HG03558 (cell line): ENCODE data around the gene MPRIP.
"Not testable (repeated sequence)": the region's sequence is repeated elsewhere in the genome, so short reads cannot be mapped to it uniquely, and the experiment has no call there.

Experiments used
- ATAC-seq: cut with Tn5 transposase; IDR thresholded peaks from one replicate; pipeline ENCODE4 v1.9.1; 2021; ENCODE audit warnings: moderate number of reproducible peaks; ENCODE audit not compliant: unreplicated experiment; ENCODE audit errors: extremely low read depth

The MPRIP gene

DNA sequence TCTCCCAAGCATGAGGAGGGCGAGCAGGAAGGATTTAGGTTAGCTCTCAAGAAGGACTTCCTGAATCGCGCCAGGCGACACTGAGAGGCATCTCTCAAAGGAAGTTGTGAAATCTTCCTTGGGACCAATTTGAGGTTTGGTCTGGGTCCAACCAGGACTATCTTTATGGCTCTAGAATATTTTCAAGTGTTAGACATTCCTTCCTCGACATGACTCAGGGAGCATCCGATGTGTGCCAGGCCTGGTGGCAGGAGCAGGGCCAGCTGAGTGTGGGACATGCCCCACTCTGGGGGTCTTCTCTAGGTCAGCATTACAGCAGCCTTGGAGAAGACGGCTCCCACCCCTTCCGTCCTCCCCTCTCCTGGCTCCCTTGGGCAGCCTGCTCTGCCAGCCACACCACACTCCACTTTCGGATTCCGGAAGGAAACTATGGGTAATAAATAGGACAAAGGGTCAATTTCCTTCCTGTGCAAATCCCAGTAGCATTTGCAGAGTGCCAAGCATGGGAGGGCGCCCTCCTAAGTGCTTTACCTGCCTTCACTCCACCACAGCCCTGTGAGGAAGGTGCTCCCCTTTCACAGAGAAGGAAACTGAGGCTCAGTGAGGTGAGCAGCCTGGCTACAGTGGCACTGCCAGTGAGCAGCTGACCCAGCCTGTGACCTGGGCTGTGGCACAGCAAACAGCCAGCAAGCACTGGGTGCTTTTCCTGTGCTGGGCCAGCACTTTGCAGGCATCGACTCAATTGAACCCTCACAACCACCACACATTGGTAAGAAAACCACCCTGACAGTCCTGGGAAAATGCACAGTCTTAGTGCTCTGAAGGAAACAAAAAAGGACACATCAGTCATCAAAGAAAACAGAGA, 31.0 kb upstream of the MPRIP start:
- ATAC-seq, result not testable (repeated sequence)

DNA sequence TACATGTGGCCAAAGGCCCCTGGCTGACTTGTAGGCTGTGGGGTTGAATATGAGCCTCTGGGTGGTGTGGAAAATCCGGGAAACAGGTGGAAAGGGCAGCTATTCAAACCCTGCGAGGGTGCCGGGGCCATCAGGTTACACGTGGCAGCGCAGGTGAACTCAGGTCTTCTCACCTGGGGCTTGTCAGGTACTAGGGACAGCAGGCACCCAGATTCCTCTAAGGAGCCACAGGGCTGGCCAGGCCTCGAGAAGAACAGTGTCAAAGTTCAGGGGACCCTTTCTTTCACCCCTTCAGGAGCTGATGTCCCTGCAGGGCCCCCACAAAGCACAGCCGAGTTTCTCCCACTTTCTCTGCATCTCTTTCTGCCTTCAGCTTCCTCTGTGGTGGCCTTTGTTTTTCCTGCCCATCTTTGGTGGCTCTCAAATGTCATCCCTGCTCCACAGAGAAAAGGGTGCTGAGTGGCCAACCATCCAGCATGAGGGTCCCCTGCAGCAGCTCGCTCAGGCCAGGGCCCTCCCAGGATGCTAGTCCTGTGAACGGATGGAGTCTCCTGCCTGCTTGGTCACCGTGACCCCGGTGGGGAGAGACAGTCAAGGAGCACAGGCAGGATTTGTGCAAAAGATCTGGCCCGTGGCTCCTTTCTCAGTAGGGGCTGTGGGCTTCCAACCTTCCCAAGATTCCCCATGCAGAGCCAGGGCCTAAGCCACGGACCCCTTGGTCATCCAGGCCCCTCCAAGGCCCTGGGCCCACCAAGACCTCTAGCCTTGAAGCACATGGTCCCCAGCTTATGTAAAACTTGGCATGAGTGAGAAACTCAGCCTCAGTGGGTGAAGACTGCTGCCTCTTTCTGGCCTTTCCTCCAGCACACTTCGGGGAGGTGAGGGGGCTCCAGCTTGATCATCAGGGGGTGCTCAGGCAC, 28.2 kb upstream of the MPRIP start:
- ATAC-seq, result not testable (repeated sequence)

GRCh38 chr17:17014748-17015124, 27.5 kb upstream of the MPRIP start:
- ATAC-seq, result not testable (repeated sequence)

GRCh38 chr17:17015230-17015629, 27.0 kb upstream of the MPRIP start:
- ATAC-seq, result no peak

DNA sequence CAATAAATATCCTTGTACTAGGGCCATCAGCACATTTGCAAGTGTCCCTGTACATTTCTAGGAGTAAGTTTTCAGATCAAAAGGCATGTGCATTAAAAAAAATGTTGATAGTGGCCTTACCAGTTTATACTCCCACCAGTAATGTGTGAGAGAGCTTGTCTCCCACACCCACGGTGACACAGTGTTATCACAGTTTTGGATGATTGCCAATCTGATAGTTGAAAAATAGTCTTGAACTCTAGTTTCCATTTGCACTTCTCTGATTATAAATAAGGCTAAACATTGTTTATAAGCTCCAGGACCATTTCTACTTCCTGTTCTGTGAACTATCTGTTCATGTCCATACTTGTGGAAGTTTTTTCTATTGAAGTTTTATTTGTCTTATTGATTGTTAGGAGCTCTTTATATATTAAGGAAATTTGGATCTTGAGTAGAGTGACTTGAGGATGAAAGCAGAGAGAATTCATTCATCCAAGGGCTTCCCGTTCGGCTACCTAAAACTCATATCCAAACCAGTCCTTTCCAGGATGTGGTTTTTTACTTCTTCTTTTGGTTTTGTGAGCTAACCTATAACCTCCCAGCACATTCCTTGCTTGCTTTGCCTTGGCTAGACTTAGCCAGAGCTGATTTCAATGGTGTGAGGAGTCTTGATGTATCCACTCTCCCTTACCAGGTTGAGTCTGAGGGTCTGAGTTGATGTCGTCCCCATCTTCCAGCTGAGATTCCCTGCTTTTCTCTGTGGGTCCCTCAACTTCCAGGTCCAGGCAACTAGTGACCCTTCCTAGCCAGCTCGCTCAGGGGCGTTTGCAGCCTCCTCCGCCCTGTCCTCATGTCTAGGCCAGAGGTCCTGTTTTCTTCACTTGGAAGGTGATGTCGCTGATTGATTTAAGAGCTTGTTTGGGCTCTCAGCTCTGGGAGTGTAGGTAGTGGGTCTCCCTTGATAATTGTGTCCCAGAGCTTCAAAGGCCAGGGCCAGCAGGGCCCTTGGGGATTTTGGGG, 25.8 kb upstream of the MPRIP start:
- not testable (repeated sequence) for ATAC-seq

GRCh38 chr17:17017343-17018014, 24.8 kb upstream of the MPRIP start:
- no peak for ATAC-seq

DNA sequence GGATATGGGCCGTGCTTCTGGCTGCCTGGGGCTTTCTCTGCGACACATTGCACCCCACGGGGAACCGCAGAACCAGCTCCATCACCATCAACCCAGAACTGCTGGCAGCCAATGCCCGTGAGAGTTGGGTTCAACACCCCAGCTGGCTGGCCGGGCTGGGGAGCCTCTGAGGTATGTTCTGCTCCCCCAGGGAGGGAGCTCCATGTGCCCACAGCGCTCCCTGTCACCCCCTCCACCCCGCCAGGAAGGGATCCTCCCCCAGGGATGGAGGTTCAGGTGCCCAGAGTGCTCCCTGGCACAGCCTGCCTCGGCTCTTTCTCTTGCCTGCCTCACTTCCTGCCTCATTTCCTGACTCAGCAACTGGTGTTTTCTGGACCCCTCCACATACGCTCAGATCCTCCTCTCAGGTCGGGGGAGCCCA, 24.2 kb upstream of the MPRIP start:
- ATAC-seq, result no peak

DNA sequence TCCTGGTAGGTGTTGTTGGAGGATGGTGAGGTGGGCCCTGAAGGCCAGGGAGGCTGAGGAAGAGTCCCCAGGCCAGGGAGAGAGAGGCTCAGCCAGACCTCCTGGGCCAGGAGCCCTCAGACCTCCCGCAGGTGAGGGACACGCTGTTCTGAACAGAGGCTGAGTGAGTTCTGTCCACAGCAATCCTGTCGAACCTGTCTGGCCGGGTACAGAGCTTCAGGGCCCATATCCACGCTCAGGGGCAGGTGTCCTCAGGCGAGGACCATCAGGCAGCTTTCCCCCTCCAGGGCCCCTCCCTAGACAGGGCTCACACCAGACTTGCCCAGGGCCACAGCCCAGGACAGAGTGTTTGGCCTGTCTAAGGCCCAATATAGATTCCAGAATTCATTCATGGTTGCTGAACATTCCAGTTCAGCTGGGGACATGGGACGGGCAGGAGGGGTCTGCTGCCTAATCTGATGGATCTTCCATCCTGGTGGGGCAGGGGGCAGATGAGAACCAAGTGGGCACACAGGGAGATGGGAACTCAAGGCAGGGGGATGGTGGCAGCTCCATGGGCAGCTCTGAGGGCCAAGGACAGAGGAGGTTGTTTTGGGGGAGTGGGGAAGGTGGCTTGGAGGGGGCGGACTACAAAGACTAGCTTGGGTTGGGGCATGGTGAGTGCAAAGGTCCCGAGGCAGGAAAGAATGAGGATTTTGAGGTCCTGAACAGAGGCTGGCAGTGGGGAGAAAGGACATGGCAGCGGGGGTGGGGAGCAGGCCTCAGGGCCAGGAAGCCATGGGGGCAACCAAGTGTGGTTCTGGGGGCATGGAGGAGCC, 23.4 kb upstream of the MPRIP start:
- no peak for ATAC-seq

DNA sequence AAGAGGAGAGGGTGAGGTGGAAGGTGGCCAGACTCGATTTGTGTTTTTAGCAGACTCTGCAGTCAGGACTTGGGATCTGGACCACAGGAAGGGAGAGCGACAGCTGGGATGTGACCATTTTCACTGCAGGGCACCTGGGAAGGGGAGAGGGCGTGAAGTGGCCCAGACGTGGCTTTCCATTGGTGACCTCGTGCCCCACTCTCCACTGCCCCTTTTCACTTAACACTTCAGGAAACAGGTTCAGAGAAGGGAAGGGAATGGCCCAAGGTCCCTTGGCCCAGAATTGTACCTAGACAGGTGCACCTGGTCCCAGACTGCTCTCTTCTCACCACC, 22.9 kb upstream of the MPRIP start:
- no peak for ATAC-seq

- no peak for ATAC-seq
These were observed 22.3 kb upstream of the MPRIP start for GRCh38 chr17:17019891-17020456.

GRCh38 chr17:17020821-17021193, 21.4 kb upstream of the MPRIP start:
- ATAC-seq, result no peak

DNA sequence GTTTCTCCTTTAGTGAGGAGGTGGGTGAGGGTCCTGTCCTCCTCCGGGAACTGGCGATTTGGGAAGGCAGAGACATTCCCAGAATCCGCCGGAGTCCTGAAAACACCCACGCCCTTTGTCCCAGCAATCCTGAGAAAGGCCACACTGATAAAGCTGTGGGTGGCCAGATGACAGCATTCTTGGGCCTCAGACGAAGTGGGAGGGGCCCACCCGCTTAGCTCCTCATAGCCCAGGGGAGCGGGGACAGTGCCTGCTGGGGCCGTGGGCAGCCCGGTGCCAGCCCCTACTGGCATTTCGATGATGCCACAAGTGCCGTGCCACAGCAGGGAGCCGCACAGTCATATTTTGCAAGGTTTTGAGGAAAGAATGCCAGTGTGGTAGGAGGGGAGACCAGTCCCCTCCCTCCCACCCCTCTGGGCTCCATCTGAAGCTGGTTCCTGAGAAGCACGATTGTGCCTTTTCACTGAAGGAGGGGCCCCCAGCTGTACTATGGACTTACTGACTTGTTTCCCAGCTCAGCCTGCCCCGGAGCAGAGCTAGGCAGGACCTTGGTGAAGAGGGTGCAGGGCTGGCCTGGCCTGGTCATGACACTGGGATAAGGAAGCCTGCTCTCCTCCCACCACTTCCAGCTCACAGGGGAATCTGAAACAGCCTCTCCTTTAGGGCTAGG, 20.9 kb upstream of the MPRIP start:
- no peak for ATAC-seq

GRCh38 chr17:17022011-17022410, 20.2 kb upstream of the MPRIP start:
- no peak for ATAC-seq

DNA sequence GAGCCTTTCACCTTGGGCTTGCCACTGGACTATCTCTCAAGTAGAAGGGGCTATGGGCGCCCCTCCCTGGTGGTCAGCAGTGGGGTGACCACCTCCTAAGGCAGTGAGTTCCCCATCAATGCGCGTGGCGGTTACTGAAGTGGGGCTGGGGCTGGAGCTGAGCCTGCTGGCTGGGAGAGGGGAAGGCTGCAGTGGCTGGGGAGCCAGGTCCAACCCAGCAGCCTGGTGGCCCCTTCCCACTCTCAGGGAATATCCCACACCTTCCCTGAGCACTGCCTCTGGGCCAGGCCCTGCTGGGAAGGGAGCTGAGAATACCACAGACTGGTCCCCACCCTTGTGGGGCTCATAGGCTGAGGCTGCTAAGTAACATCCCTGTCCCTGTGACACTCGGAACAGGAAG, 19.8 kb upstream of the MPRIP start:
- ATAC-seq, result no peak

DNA sequence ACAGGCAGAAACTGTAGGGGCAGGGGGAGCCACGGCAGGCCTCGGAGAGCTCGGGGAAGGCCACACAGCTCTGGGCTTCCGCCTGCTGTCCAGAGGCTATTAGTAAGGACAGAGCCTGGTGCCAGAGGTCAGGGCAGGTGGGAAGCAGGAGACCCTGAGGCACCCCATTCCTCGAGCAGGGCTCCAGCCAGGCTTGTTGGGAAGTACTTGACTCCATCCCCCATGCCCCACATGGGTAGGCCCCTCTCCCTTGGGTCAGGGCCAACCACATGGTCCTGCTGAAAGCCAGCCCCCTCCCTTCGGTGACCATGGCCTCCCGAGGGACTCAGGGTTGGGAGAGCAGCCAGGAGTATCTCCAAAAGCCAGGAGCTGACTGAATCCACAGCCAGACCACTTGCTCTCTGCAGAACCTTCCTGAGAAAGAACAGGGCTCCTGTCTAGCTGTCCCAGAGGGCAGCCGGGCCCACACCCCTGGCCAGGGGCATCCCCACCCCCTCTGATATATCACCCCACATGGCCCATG, 17.4 kb upstream of the MPRIP start:
- no peak for ATAC-seq

GRCh38 chr17:17025621-17026020, 16.6 kb upstream of the MPRIP start:
- ATAC-seq, result no peak

- ATAC-seq, result no peak
These were observed 16.1 kb upstream of the MPRIP start for GRCh38 chr17:17026163-17026562.
